Skeletal muscle tissue (tissue), 4 donors: Measurements from ENCODE around the gene OR51B2. TPM values are rescaled to one million over a fixed set of nuclear protein-coding genes. Genes with fewer than 3 reads are reported as not detected.
"Not testable (repeated sequence)": the region's sequence is repeated elsewhere in the genome, so short reads cannot be mapped to it uniquely, and the experiment has no call there.

ENCODE experiments used
- H3K27ac ChIP-seq: one replicate; pipeline ENCODE4 v1.7.0; 2013; ENCODE audit warnings: mild to moderate bottlenecking, low read depth, low read length, inconsistent platforms
- H3K27me3 ChIP-seq, 3 donors: one replicate each; pipeline ENCODE4 v1.7.0; 2013; ENCODE audit warnings: low read length in 3 of 3; ENCODE audit not compliant: control insufficient read depth in 3 of 3, insufficient read depth in 3 of 3
- H3K36me3 ChIP-seq, 3 donors: one replicate each; pipeline ENCODE4 v1.7.0; 2013; ENCODE audit warnings: low read length in 3 of 3; ENCODE audit not compliant: control insufficient read depth in 3 of 3, insufficient read depth in 3 of 3
- H3K4me1 ChIP-seq, 3 donors: one replicate each; pipeline ENCODE4 v1.7.0; 2013; ENCODE audit warnings: low read length in 3 of 3, mild to moderate bottlenecking in 3 of 3; ENCODE audit not compliant: control insufficient read depth in 3 of 3, insufficient read depth in 3 of 3
- H3K4me3 ChIP-seq, 3 donors: one replicate each; pipeline ENCODE4 v1.7.0; 2013; ENCODE audit warnings: low read length in 3 of 3
- H3K9ac ChIP-seq, 3 donors: one replicate each; pipeline ENCODE4 v1.7.0; 2013; ENCODE audit warnings: low read length in 3 of 3, mild to moderate bottlenecking in 3 of 3, moderate library complexity in 2 of 3, low read depth in 1 of 3
- H3K9me3 ChIP-seq, 3 donors: one replicate each; pipeline ENCODE4 v1.7.0; 2013; ENCODE audit warnings: low read length in 3 of 3; ENCODE audit not compliant: control insufficient read depth in 3 of 3
- total RNA-seq: library from RNA; depleted of rRNA; stranded (reverse); fragments of >200 nt; gene quantifications from one replicate; pipeline ENCODE4 v1.2.3, GENCODE V29; 2014
- donor health status: Osteomylitis.

OR51B2 gene
- total RNA-seq, 1 donor from 2014 or later = not detected

- H3K36me3 ChIP-seq = no peaks in the 10 kb centered on the region
- no peak within 1 kb of the TSS for H3K27ac ChIP-seq
- H3K4me3 ChIP-seq = no peak within 1 kb of the TSS
- no peaks in the 10 kb centered on the region for H3K4me1 ChIP-seq
- no peaks in the 10 kb centered on the region for H3K27me3 ChIP-seq
- no peaks in the 10 kb centered on the region for H3K9me3 ChIP-seq
- H3K9ac ChIP-seq = no peak within 1 kb of the TSS
These were observed 27.1 kb upstream of the OR51B2 start, which contains the start of gene OR51B6 for GRCh38 chr11:5351208-5351607. OR51B6 (plus strand) TSS chr11:5351508; CDS start chr11:5351508, 0 bp downstream.

GRCh38 chr11:5349550-5349949, 25.5 kb upstream of the OR51B2 start:
- H3K27me3 ChIP-seq = no peaks in the 10 kb centered on the region
- H3K36me3 ChIP-seq = no peaks in the 10 kb centered on the region
- no peak overlapping the region for H3K4me3 ChIP-seq
- H3K27ac ChIP-seq = no peak overlapping the region
- H3K9ac ChIP-seq = no peak overlapping the region
- H3K4me1 ChIP-seq = no peaks in the 10 kb centered on the region
- no peaks in the 10 kb centered on the region for H3K9me3 ChIP-seq

GRCh38 chr11:5348551-5349194, 24.6 kb upstream of the OR51B2 start:
- H3K36me3 ChIP-seq = no peaks in the 10 kb centered on the region
- no peak overlapping the region for H3K9ac ChIP-seq
- no peaks in the 10 kb centered on the region for H3K27me3 ChIP-seq

GRCh38 chr11:5345831-5346230, 21.7 kb upstream of the OR51B2 start:
- Histone ChIP-seq H3K27me3 (no peaks in the 10 kb centered on the region), H3K9ac (no peak overlapping the region), H3K4me3 (no peak overlapping the region), H3K27ac (no peak overlapping the region), H3K4me1 (no peaks in the 10 kb centered on the region), H3K9me3 (no peaks in the 10 kb centered on the region), H3K36me3 (no peaks in the 10 kb centered on the region)

More at GRCh38 chr11:5348551-5349194, 24.6 kb upstream of the OR51B2 start:
- Histone ChIP-seq H3K27ac (no peak overlapping the region), H3K4me1 (no peaks in the 10 kb centered on the region), H3K4me3 (no peak overlapping the region), H3K9me3 (no peaks in the 10 kb centered on the region)

GRCh38 chr11:5343474-5344335, 19.6 kb upstream of the OR51B2 start, which contains the start of gene OR51B5:
OR51B5 (minus strand) TSS chr11:5343524; CDS start chr11:5343524, 0 bp downstream.
- H3K4me3 ChIP-seq = no peak within 1 kb of the TSS
- no peak within 1 kb of the TSS for H3K9ac ChIP-seq
- H3K36me3 ChIP-seq = no peaks in the 10 kb centered on the region
- no peaks in the 10 kb centered on the region for H3K4me1 ChIP-seq
- no peak within 1 kb of the TSS for H3K27ac ChIP-seq
- H3K27me3 ChIP-seq = no peaks in the 10 kb centered on the region
- H3K9me3 ChIP-seq = no peaks in the 10 kb centered on the region

GRCh38 chr11:5339771-5340322, 15.8 kb upstream of the OR51B2 start:
- Histone ChIP-seq H3K4me1 (no peaks in the 10 kb centered on the region), H3K9ac (no peak overlapping the region)

GRCh38 chr11:5337253-5337652, 13.2 kb upstream of the OR51B2 start:
- H3K9ac ChIP-seq, H3K4me1 ChIP-seq, H3K4me3 ChIP-seq, H3K27ac ChIP-seq, H3K9me3 ChIP-seq, H3K36me3 ChIP-seq, H3K27me3 ChIP-seq: not testable (repeated sequence)

More at GRCh38 chr11:5339771-5340322, 15.8 kb upstream of the OR51B2 start:
- Histone ChIP-seq H3K9me3 (no peaks in the 10 kb centered on the region), H3K36me3 (no peaks in the 10 kb centered on the region), H3K27ac (no peak overlapping the region), H3K4me3 (no peak overlapping the region), H3K27me3 (no peaks in the 10 kb centered on the region)

- no peak overlapping the region for H3K9ac ChIP-seq
- H3K4me1 ChIP-seq = no peaks in the 10 kb centered on the region
- H3K27me3 ChIP-seq = no peaks in the 10 kb centered on the region
- no peaks in the 10 kb centered on the region for H3K9me3 ChIP-seq
- no peak overlapping the region for H3K27ac ChIP-seq
- H3K4me3 ChIP-seq = no peak overlapping the region
- H3K36me3 ChIP-seq = no peaks in the 10 kb centered on the region
These were observed 12.2 kb upstream of the OR51B2 start for GRCh38 chr11:5336331-5336730.

- Histone ChIP-seq H3K9ac (no peak overlapping the region), H3K36me3 (no peaks in the 10 kb centered on the region), H3K27me3 (no peaks in the 10 kb centered on the region), H3K4me1 (no peaks in the 10 kb centered on the region), H3K9me3 (no peaks in the 10 kb centered on the region), H3K4me3 (no peak overlapping the region), H3K27ac (no peak overlapping the region)
These were observed 11.1 kb upstream of the OR51B2 start for GRCh38 chr11:5335170-5335569.

- H3K27me3 ChIP-seq = no peaks in the 10 kb centered on the region
- H3K4me1 ChIP-seq = no peaks in the 10 kb centered on the region
- no peak overlapping the region for H3K4me3 ChIP-seq
- no peak overlapping the region for H3K27ac ChIP-seq
- no peak overlapping the region for H3K9ac ChIP-seq
- H3K9me3 ChIP-seq = no peaks in the 10 kb centered on the region
- H3K36me3 ChIP-seq = no peaks in the 10 kb centered on the region
These were observed 6.8 kb downstream of the OR51B2 start for GRCh38 chr11:5317292-5317691.
